HCT116 (cell line): ENCODE results near the gene NCSTN. TPM values are rescaled to one million over a fixed set of nuclear protein-coding genes. Genes with fewer than 3 reads are reported as not detected.

ENCODE experiments used
- ATAC-seq: fragments of 200-7000 bp; cut with Tn5 transposase; 2 replicates; pipeline ENCODE4 v1.9.1; 2020; ENCODE audit warnings: mild to moderate bottlenecking, moderate library complexity
- BruUV-seq: library from RNA; stranded (reverse); fragments of 400-500 nt; replicated peaks from 2 replicates; lab custom pipeline; 2021; lab: Mats Ljungman, UMichigan
- CTCF ChIA-PET: fragments of 300-600 bp; sonication (Branson Sonifier 250); formaldehyde crosslinking; loops from one replicate; lab custom pipeline; 2021; ENCODE audit warnings: antibody characterized with exemption; lab: Charles Lee
- POLR2A ChIA-PET: fragments of 300-600, 350-600 bp; sonication (Branson Sonifier 250); formaldehyde crosslinking; loops from one replicate; lab custom pipeline; 2021; ENCODE audit warnings: antibody characterized with exemption; lab: Charles Lee
- RAD21 ChIA-PET, 2 experiments: fragments of 300-600 bp; sonication (Branson Sonifier 250); formaldehyde crosslinking; loops; one replicate each; lab custom pipeline; 2023; ENCODE audit warnings: low total read pairs in 2 of 2; ENCODE audit not compliant: uncharacterized antibody in 2 of 2, unreplicated experiment in 2 of 2, low non-redundant PET in 1 of 2; lab: Charles Lee
- DNase-seq: peaks from one replicate; pipeline ENCODE4 v3.0.0-alpha.2; 2010; ENCODE audit warnings: low read depth, low spot score
- H2AFZ ChIP-seq: fragments of 200-600 bp; shearing (Covaris generic), sonication (generic); 2 replicates; pipeline ENCODE4 v1.6.1; 2017; ENCODE audit warnings: low read depth, mixed run types, mixed read lengths, antibody characterized with exemption, low read length; ENCODE audit not compliant: poor library complexity, severe bottlenecking
- H3K27ac ChIP-seq: 2 replicates; pipeline ENCODE4 v1.5.1; 2012; ENCODE audit warnings: low read depth, low read length
- H3K27me3 ChIP-seq: fragments of 200-600 bp; sonication (generic); 2 replicates; pipeline ENCODE4 v1.6.1; 2016; ENCODE audit warnings: mixed run types, low read length, mixed read lengths; ENCODE audit not compliant: insufficient read depth
- H3K36me3 ChIP-seq, 2 experiments: fragments of 200-500 bp in 1 of 2; fragments of 200-600 bp in 1 of 2; sonication (Bioruptor generic) in 1 of 2; sonication (generic) in 1 of 2; 2 replicates each; pipeline versions ENCODE4 v1.5.1 to v1.6.1; 2014 to 2016; ENCODE audit warnings: low read length in 2 of 2, inconsistent platforms in 1 of 2, mixed read lengths in 1 of 2, mixed run types in 1 of 2; ENCODE audit not compliant: insufficient read depth in 2 of 2, control insufficient read depth in 1 of 2
- H3K4me1 ChIP-seq, 2 experiments: fragments of 200-600 bp in 1 of 2; sonication (generic) in 1 of 2; 2 replicates each; pipeline versions ENCODE4 v1.5.1 to v1.6.1; 2012 to 2017; ENCODE audit warnings: low read length in 2 of 2, inconsistent platforms in 1 of 2, mild to moderate bottlenecking in 1 of 2, mixed read lengths in 1 of 2, mixed run types in 1 of 2, moderate library complexity in 1 of 2; ENCODE audit not compliant: insufficient read depth in 2 of 2, control insufficient read depth in 1 of 2
- H3K4me2 ChIP-seq: fragments of 200-600 bp; sonication (generic); 2 replicates; pipeline ENCODE4 v1.6.1; 2017; ENCODE audit warnings: mixed run types, low read length, mixed read lengths
- H3K4me3 ChIP-seq, 2 experiments: fragments of 200-600 bp in 1 of 2; sonication (generic) in 1 of 2; replicated peaks in 1 of 2; 2 replicates each; pipeline ENCODE4 v1.5.1; 2011 to 2016; ENCODE audit warnings: low read length in 2 of 2, control low read depth in 1 of 2, low read depth in 1 of 2, mild to moderate bottlenecking in 1 of 2, mixed read lengths in 1 of 2, mixed run types in 1 of 2
- H3K79me2 ChIP-seq: fragments of 200-600 bp; sonication (generic); 2 replicates; pipeline ENCODE4 v1.6.1; 2017; ENCODE audit warnings: mild to moderate bottlenecking, mixed run types, low read length, moderate library complexity, mixed read lengths; ENCODE audit not compliant: insufficient read depth
- H3K9ac ChIP-seq: fragments of 200-600 bp; sonication (generic); 2 replicates; pipeline ENCODE4 v1.6.1; 2016; ENCODE audit warnings: low read length, mixed read lengths
- H3K9me2 ChIP-seq: fragments of 200-600 bp; sonication (generic), shearing (Covaris generic); 2 replicates; pipeline ENCODE4 v1.6.1; 2017; ENCODE audit warnings: mixed run types, mild to moderate bottlenecking, moderate library complexity; ENCODE audit not compliant: insufficient read depth
- H3K9me3 ChIP-seq, 2 experiments: fragments of 200-500 bp in 1 of 2; fragments of 200-600 bp in 1 of 2; sonication (Bioruptor generic) in 1 of 2; sonication (generic) in 1 of 2; 2 replicates each; pipeline ENCODE4 v1.6.1; 2014 to 2017; ENCODE audit warnings: low read length in 2 of 2, mixed read lengths in 2 of 2, inconsistent platforms in 1 of 2, low read depth in 1 of 2, mild to moderate bottlenecking in 1 of 2, mixed run types in 1 of 2, moderate library complexity in 1 of 2; ENCODE audit not compliant: control insufficient read depth in 1 of 2, insufficient read depth in 1 of 2
- H4K20me1 ChIP-seq: fragments of 200-600 bp; sonication (generic), shearing (Covaris generic); 2 replicates; pipeline ENCODE4 v1.6.1; 2017; ENCODE audit warnings: mixed run types, mild to moderate bottlenecking, moderate library complexity; ENCODE audit not compliant: insufficient read depth
- CEBPB ChIP-seq: IDR thresholded peaks from 2 replicates; pipeline ENCODE4 v1.6.1; 2012; ENCODE audit warnings: low read depth
- EGR1 ChIP-seq: IDR thresholded peaks from 2 replicates; pipeline ENCODE4 v1.6.1; 2012; ENCODE audit warnings: low read depth
- ELF1 ChIP-seq: IDR thresholded peaks from 2 replicates; pipeline ENCODE4 v1.6.1; 2012; ENCODE audit warnings: low read depth, borderline replicate concordance
- EZH2phosphoT487 ChIP-seq: fragments of 200-600 bp; IDR thresholded peaks from 2 replicates; pipeline ENCODE4 v1.6.1; 2018; ENCODE audit warnings: antibody characterized with exemption, borderline replicate concordance
- FOSL1 ChIP-seq: IDR thresholded peaks from 2 replicates; pipeline ENCODE4 v1.6.1; 2012; ENCODE audit warnings: low read depth
- JUND ChIP-seq: IDR thresholded peaks from 2 replicates; pipeline ENCODE4 v1.6.1; 2012
- POLR2AphosphoS5 ChIP-seq: IDR thresholded peaks from 2 replicates; pipeline ENCODE4 v1.6.1; 2011; ENCODE audit warnings: mild to moderate bottlenecking, low read depth, low read length, moderate library complexity
- RAD21 ChIP-seq: IDR thresholded peaks from 2 replicates; pipeline ENCODE4 v1.6.1; 2012; ENCODE audit warnings: low read depth, mild to moderate bottlenecking
- SIN3A ChIP-seq: IDR thresholded peaks from 2 replicates; pipeline ENCODE4 v1.6.1; 2012; ENCODE audit warnings: low read depth
- SRF ChIP-seq: IDR thresholded peaks from 2 replicates; pipeline ENCODE4 v1.6.1; 2012; ENCODE audit warnings: low read depth
- TCF7L2 ChIP-seq: IDR thresholded peaks from 2 replicates; pipeline ENCODE4 v1.7.0; 2011; ENCODE audit warnings: borderline replicate concordance, inconsistent platforms; ENCODE audit not compliant: insufficient read depth, insufficient read length; ENCODE audit errors: extremely low read depth
- YY1 ChIP-seq: IDR thresholded peaks from 2 replicates; pipeline ENCODE4 v1.6.1; 2011; ENCODE audit warnings: low read length, low read depth, moderate library complexity, mild to moderate bottlenecking; ENCODE audit not compliant: insufficient replicate concordance; ENCODE audit errors: extremely low read depth
- ZFX ChIP-seq: fragments of 450-650 bp; IDR thresholded peaks from 2 replicates; pipeline ENCODE4 v1.6.1; 2017
- ZNF274 ChIP-seq: fragments of 200-500 bp; sonication (Bioruptor generic); IDR thresholded peaks from 2 replicates; pipeline ENCODE4 v1.6.1; 2014; ENCODE audit warnings: mild to moderate bottlenecking, low read depth, low read length, inconsistent platforms
- intact Hi-C: fragments of 100-400 bp; cut with micrococcal nuclease; formaldehyde crosslinking; loops from 2 replicates; pipeline ENCODE4 v1.10.0; 2022
- total RNA-seq: library from RNA; stranded (reverse); gene quantifications from one replicate; pipeline ENCODE4 v1.2.1, GENCODE V29; 2021; ENCODE audit not compliant: unreplicated experiment
- TF ChIP-seq, protein P1 (sequence below): IDR thresholded peaks from 2 replicates; pipeline ENCODE4 v1.6.1; 2011; ENCODE audit warnings: mild to moderate bottlenecking, low read length, moderate library complexity; ENCODE audit not compliant: insufficient replicate concordance; ENCODE audit errors: extremely low read depth
- TF ChIP-seq, protein P2 (sequence below): IDR thresholded peaks from 2 replicates; pipeline ENCODE4 v1.6.1; 2012; ENCODE audit warnings: low read depth
- TF ChIP-seq, protein P3 (sequence below): IDR thresholded peaks from 2 replicates; pipeline ENCODE4 v1.6.1; 2012
- TF ChIP-seq, protein P4 (sequence below): IDR thresholded peaks from 2 replicates; pipeline ENCODE4 v1.6.1; 2012

Gene NCSTN
- total RNA-seq, 1 experiment from 2014 or later, result 68.4 TPM

DNA sequence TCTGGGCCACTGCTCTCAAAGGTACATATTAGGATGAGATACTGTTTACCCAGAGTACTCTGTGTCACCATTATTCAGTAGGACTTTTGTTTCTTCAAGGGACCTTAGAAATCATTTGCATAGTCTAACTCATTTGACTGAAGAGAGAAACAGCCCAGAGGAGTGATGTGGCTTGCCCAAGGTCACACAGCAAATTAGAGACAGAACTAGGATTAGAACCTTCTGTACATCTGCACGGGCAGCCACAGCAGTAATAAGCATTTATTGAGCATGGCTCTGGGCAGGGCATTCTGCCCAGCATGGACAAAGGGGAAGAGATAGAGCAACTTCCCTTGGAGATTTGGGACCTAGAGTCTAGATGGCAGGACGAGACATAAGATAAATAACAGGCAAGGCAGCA lies 18.0 kb downstream of the NCSTN start:
- H3K27me3 ChIP-seq, result no peaks in the 10 kb centered on the region
- no peak overlapping the region for H3K4me2 ChIP-seq
- intact Hi-C loops, result no loop called here
- H3K79me2 ChIP-seq, result no peaks in the 10 kb centered on the region
- ChIA-PET RAD21 (no interaction called here), CTCF (no interaction called here), POLR2A (no interaction called here)
- no peak overlapping the region for H3K9ac ChIP-seq
- no peak overlapping the region for H3K4me3 ChIP-seq
- TF ChIP-seq ZFX, result no peak
- no peak for TF ChIP-seq EZH2phosphoT487
- TF ChIP-seq SIN3A, result no peak
- TF ChIP-seq TCF7L2, result no peak
- no peak for TF ChIP-seq ELF1
- TF ChIP-seq FOSL1, result no peak
- no peak for TF ChIP-seq POLR2AphosphoS5
- TF ChIP-seq YY1, result no peak
- TF ChIP-seq, protein P1, sequence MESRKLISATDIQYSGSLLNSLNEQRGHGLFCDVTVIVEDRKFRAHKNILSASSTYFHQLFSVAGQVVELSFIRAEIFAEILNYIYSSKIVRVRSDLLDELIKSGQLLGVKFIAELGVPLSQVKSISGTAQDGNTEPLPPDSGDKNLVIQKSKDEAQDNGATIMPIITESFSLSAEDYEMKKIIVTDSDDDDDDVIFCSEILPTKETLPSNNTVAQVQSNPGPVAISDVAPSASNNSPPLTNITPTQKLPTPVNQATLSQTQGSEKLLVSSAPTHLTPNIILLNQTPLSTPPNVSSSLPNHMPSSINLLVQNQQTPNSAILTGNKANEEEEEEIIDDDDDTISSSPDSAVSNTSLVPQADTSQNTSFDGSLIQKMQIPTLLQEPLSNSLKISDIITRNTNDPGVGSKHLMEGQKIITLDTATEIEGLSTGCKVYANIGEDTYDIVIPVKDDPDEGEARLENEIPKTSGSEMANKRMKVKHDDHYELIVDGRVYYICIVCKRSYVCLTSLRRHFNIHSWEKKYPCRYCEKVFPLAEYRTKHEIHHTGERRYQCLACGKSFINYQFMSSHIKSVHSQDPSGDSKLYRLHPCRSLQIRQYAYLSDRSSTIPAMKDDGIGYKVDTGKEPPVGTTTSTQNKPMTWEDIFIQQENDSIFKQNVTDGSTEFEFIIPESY, result no peak
- TF ChIP-seq, protein P2, sequence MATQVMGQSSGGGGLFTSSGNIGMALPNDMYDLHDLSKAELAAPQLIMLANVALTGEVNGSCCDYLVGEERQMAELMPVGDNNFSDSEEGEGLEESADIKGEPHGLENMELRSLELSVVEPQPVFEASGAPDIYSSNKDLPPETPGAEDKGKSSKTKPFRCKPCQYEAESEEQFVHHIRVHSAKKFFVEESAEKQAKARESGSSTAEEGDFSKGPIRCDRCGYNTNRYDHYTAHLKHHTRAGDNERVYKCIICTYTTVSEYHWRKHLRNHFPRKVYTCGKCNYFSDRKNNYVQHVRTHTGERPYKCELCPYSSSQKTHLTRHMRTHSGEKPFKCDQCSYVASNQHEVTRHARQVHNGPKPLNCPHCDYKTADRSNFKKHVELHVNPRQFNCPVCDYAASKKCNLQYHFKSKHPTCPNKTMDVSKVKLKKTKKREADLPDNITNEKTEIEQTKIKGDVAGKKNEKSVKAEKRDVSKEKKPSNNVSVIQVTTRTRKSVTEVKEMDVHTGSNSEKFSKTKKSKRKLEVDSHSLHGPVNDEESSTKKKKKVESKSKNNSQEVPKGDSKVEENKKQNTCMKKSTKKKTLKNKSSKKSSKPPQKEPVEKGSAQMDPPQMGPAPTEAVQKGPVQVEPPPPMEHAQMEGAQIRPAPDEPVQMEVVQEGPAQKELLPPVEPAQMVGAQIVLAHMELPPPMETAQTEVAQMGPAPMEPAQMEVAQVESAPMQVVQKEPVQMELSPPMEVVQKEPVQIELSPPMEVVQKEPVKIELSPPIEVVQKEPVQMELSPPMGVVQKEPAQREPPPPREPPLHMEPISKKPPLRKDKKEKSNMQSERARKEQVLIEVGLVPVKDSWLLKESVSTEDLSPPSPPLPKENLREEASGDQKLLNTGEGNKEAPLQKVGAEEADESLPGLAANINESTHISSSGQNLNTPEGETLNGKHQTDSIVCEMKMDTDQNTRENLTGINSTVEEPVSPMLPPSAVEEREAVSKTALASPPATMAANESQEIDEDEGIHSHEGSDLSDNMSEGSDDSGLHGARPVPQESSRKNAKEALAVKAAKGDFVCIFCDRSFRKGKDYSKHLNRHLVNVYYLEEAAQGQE, result no peak
- no peak for TF ChIP-seq ZNF274
- TF ChIP-seq SRF, result no peak
- TF ChIP-seq JUND, result no peak
- no peak for TF ChIP-seq RAD21
- no peak for TF ChIP-seq EGR1
- TF ChIP-seq, protein P3, sequence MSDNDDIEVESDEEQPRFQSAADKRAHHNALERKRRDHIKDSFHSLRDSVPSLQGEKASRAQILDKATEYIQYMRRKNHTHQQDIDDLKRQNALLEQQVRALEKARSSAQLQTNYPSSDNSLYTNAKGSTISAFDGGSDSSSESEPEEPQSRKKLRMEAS, result no peak
- no peak for TF ChIP-seq CEBPB
- TF ChIP-seq, protein P4, sequence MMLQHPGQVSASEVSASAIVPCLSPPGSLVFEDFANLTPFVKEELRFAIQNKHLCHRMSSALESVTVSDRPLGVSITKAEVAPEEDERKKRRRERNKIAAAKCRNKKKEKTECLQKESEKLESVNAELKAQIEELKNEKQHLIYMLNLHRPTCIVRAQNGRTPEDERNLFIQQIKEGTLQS, result no peak
- no TSS peak for BruUV-seq
- no peaks in the 10 kb centered on the region for H3K9me2 ChIP-seq
- peaks cover 0 to 9% of the 10 kb centered on the region in 2 experiments; a peak in 3 of 4 replicates for H3K36me3 ChIP-seq
- ATAC-seq (no peak), DNase-seq (no peak)
- H4K20me1 ChIP-seq, result no peaks in the 10 kb centered on the region
- no peaks in the 10 kb centered on the region for H3K9me3 ChIP-seq
- no peak overlapping the region for H3K27ac ChIP-seq
- H2AFZ ChIP-seq, result no peak overlapping the region
- no peaks in the 10 kb centered on the region for H3K4me1 ChIP-seq
